HEK293 (cell line): ENCODE results near the gene NFE2L1.

Experiments used
- CTCF ChIA-PET: fragments of 350-600 bp; formaldehyde crosslinking; extraction: SDS; loops from one replicate; lab custom pipeline; 2021; ENCODE audit warnings: antibody characterized with exemption; lab: Yijun Ruan, JAX
- POLR2A ChIA-PET: fragments of 300-600 bp; formaldehyde crosslinking; extraction: SDS; loops from one replicate; lab custom pipeline; 2020; ENCODE audit warnings: antibody characterized with exemption, inconsistent platforms; lab: Yijun Ruan, JAX
- H3K27ac ChIP-seq: fragments of 200-500 bp; sonication (Bioruptor generic); 2 replicates; pipeline ENCODE4 v1.5.1; 2014; ENCODE audit warnings: low read depth, low read length, control low read depth, inconsistent platforms; ENCODE audit errors: extremely low read depth
- H3K36me3 ChIP-seq, 2 experiments: fragments of 200-500 bp in 1 of 2; sonication (Bioruptor generic) in 1 of 2; 1 replicate in 1 of 2; 2 replicates in 1 of 2; pipeline ENCODE4 v1.5.1; 2014 to 2017; ENCODE audit warnings: inconsistent platforms in 2 of 2, low read length in 2 of 2; ENCODE audit not compliant: control insufficient read depth in 2 of 2, insufficient read depth in 1 of 2
- H3K4me1 ChIP-seq: fragments of 200-500 bp; sonication (Bioruptor generic); 2 replicates; pipeline ENCODE4 v1.5.1; 2014; ENCODE audit warnings: mild to moderate bottlenecking, low read length, inconsistent platforms; ENCODE audit not compliant: control insufficient read depth, insufficient read depth
- H3K4me3 ChIP-seq: 2 replicates; pipeline ENCODE4 v1.5.1; 2011; ENCODE audit warnings: low read depth, mild to moderate bottlenecking, control low read depth, low read length, moderate library complexity
- H3K9me3 ChIP-seq: fragments of 200-500 bp; sonication (Bioruptor generic); 2 replicates; pipeline ENCODE4 v1.5.1; 2014; ENCODE audit warnings: low read depth, low read length, inconsistent platforms; ENCODE audit not compliant: control insufficient read depth, insufficient read depth
- GLI4 ChIP-seq: fragments of 450-650 bp; formaldehyde crosslinking; IDR thresholded peaks from 2 replicates; pipeline ENCODE4 v1.5.1; 2016; ENCODE audit warnings: missing biosample characterization, missing genetic modification characterization
- GLIS2 ChIP-seq: fragments of 450-650 bp; formaldehyde crosslinking; IDR thresholded peaks from 2 replicates; pipeline ENCODE4 v1.5.1; 2016; ENCODE audit warnings: missing biosample characterization, missing genetic modification characterization
- KLF1 ChIP-seq: fragments of 450-650 bp; formaldehyde crosslinking; IDR thresholded peaks from 2 replicates; pipeline ENCODE4 v1.5.1; 2016; ENCODE audit warnings: missing biosample characterization, missing genetic modification characterization
- OVOL3 ChIP-seq: fragments of 450-650 bp; formaldehyde crosslinking; IDR thresholded peaks from 2 replicates; pipeline ENCODE4 v1.5.1; 2016; ENCODE audit warnings: missing biosample characterization, missing genetic modification characterization
- PATZ1 ChIP-seq: fragments of 450-650 bp; formaldehyde crosslinking; IDR thresholded peaks from 2 replicates; pipeline ENCODE4 v1.5.1; 2016; ENCODE audit warnings: missing biosample characterization, missing genetic modification characterization
- PRDM10 ChIP-seq: fragments of 450-650 bp; formaldehyde crosslinking; IDR thresholded peaks from 2 replicates; pipeline ENCODE4 v1.5.1; 2016; ENCODE audit warnings: missing biosample characterization, missing genetic modification characterization
- REST ChIP-seq: fragments of 450-650 bp; formaldehyde crosslinking; IDR thresholded peaks from 2 replicates; pipeline ENCODE4 v1.5.1; 2016; ENCODE audit warnings: missing biosample characterization, missing genetic modification characterization
- SP3 ChIP-seq: fragments of 450-650 bp; formaldehyde crosslinking; IDR thresholded peaks from 2 replicates; pipeline ENCODE4 v1.5.1; 2016; ENCODE audit warnings: missing biosample characterization, missing genetic modification characterization
- SP7 ChIP-seq: fragments of 450-650 bp; formaldehyde crosslinking; IDR thresholded peaks from 2 replicates; pipeline ENCODE4 v1.5.1; 2016; ENCODE audit warnings: missing biosample characterization, missing genetic modification characterization
- ZBTB10 ChIP-seq: fragments of 450-650 bp; formaldehyde crosslinking; IDR thresholded peaks from 2 replicates; pipeline ENCODE4 v1.5.1; 2016; ENCODE audit warnings: missing biosample characterization, missing genetic modification characterization
- ZBTB48 ChIP-seq: fragments of 450-650 bp; formaldehyde crosslinking; IDR thresholded peaks from 2 replicates; pipeline ENCODE4 v1.5.1; 2016; ENCODE audit warnings: missing biosample characterization, missing genetic modification characterization
- ZBTB6 ChIP-seq: fragments of 450-650 bp; formaldehyde crosslinking; IDR thresholded peaks from 2 replicates; pipeline ENCODE4 v1.5.1; 2017; ENCODE audit warnings: missing biosample characterization, missing genetic modification characterization
- ZNF146 ChIP-seq: fragments of 450-650 bp; formaldehyde crosslinking; IDR thresholded peaks from 2 replicates; pipeline ENCODE4 v1.5.1; 2016; ENCODE audit warnings: missing biosample characterization, missing genetic modification characterization
- ZNF169 ChIP-seq: fragments of 450-650 bp; formaldehyde crosslinking; IDR thresholded peaks from 2 replicates; pipeline ENCODE4 v1.5.1; 2016; ENCODE audit warnings: missing biosample characterization, missing genetic modification characterization
- ZNF2 ChIP-seq: fragments of 450-650 bp; formaldehyde crosslinking; IDR thresholded peaks from 2 replicates; pipeline ENCODE4 v1.5.1; 2016; ENCODE audit warnings: missing biosample characterization, missing genetic modification characterization
- ZNF324 ChIP-seq: fragments of 450-650 bp; formaldehyde crosslinking; IDR thresholded peaks from 2 replicates; pipeline ENCODE4 v1.5.1; 2016; ENCODE audit warnings: missing biosample characterization, missing genetic modification characterization
- ZNF366 ChIP-seq: fragments of 450-650 bp; formaldehyde crosslinking; conservative IDR thresholded peaks from 2 replicates; pipeline ENCODE4 v1.5.1; 2016; ENCODE audit warnings: missing biosample characterization, missing genetic modification characterization
- ZNF391 ChIP-seq: fragments of 450-650 bp; formaldehyde crosslinking; IDR thresholded peaks from 2 replicates; pipeline ENCODE4 v1.5.1; 2016; ENCODE audit warnings: low read depth, missing biosample characterization, missing genetic modification characterization, borderline replicate concordance
- ZNF664 ChIP-seq: fragments of 450-650 bp; formaldehyde crosslinking; IDR thresholded peaks from 2 replicates; pipeline ENCODE4 v1.5.1; 2016; ENCODE audit warnings: missing biosample characterization, missing genetic modification characterization
- ZNF777 ChIP-seq: fragments of 450-650 bp; formaldehyde crosslinking; IDR thresholded peaks from 2 replicates; pipeline ENCODE4 v1.5.1; 2017; ENCODE audit warnings: missing biosample characterization, missing genetic modification characterization, borderline replicate concordance
- TF ChIP-seq, protein P1 (sequence below): fragments of 450-650 bp; formaldehyde crosslinking; IDR thresholded peaks from 2 replicates; pipeline ENCODE4 v1.5.1; 2016; ENCODE audit warnings: missing biosample characterization, missing genetic modification characterization

The NFE2L1 gene

GRCh38 chr17:48045316-48046001 is 2.7 kb upstream of the NFE2L1 start:
- Histone ChIP-seq H3K4me1 (peaks cover 12% of the 10 kb centered on the region), H3K27ac (no peak overlapping the region), H3K36me3 (peaks cover 0 to 1% of the 10 kb centered on the region in 2 experiments; a peak in 1 of 3 replicates), H3K9me3 (no peaks in the 10 kb centered on the region), H3K4me3 (no peak overlapping the region)
- ChIA-PET POLR2A (interaction anchor here (0.6 to 1.6 kb wide), 4 partner anchors 15 to 1619 kb away, joined by 3 to 5 read pairs (median 4); no protein-coding TSS in a partner anchor), CTCF (interaction anchor here (0.6 to 1.4 kb wide), 4 partner anchors 9 to 150 kb away, joined by 4 to 5 read pairs (median 4); no protein-coding TSS in a partner anchor)
- no peak for TF ChIP-seq ZNF324 (tag by site-specific recombination)
- TF ChIP-seq ZBTB6 (tag by site-specific recombination): no peak
- TF ChIP-seq SP7: peak; percentile 65
- no peak for TF ChIP-seq ZBTB10 (tag by site-specific recombination)
- TF ChIP-seq ZNF777 (tag by site-specific recombination): no peak
- peak; percentile 45 for TF ChIP-seq ZNF366 (tag by site-specific recombination)
- no peak for TF ChIP-seq ZNF664 (tag by site-specific recombination)
- TF ChIP-seq GLIS2 (tag by site-specific recombination): no peak
- peak; percentile 57; the same call in 1 of the 2 replicates for TF ChIP-seq ZBTB48 (tag by site-specific recombination)
- peak; percentile 27; the same call in 1 of the 2 replicates for TF ChIP-seq PATZ1 (tag by site-specific recombination)
- 0 out of 2 replicates have a peak, but pooled peaks have one; percentile 9 for TF ChIP-seq PRDM10 (tag by site-specific recombination)
- TF ChIP-seq ZNF391: no peak
- TF ChIP-seq GLI4: no peak
- peak; percentile 66 for TF ChIP-seq KLF1 (tag by site-specific recombination)
- 0 out of 2 replicates have a peak, but pooled peaks have one; percentile 38 for TF ChIP-seq SP3 (tag by site-specific recombination)
- TF ChIP-seq, protein P1, sequence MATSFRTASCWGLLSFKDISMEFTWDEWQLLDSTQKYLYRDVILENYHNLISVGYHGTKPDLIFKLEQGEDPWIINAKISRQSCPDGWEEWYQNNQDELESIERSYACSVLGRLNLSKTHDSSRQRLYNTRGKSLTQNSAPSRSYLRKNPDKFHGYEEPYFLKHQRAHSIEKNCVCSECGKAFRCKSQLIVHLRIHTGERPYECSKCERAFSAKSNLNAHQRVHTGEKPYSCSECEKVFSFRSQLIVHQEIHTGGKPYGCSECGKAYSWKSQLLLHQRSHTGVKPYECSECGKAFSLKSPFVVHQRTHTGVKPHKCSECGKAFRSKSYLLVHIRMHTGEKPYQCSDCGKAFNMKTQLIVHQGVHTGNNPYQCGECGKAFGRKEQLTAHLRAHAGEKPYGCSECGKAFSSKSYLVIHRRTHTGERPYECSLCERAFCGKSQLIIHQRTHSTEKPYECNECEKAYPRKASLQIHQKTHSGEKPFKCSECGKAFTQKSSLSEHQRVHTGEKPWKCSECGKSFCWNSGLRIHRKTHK (tag by site-specific recombination): no peak
- no peak for TF ChIP-seq ZNF146 (tag by site-specific recombination)
- no peak for TF ChIP-seq OVOL3 (tag by site-specific recombination)
- TF ChIP-seq ZNF169 (tag by site-specific recombination): no peak
- TF ChIP-seq ZNF2 (tag by site-specific recombination): no peak
- no peak for TF ChIP-seq REST (tag by site-specific recombination)
